ENCODE data around the gene FAM186B.

GRCh38 chr12:49624921-49625577, 19.6 kb upstream of the FAM186B start:
- TF ChIP-seq POLR2A (IDR thresholded peaks at IDR 0.05), result no peak
- no peak for TF ChIP-seq CTCF (IDR thresholded peaks at IDR 0.05)

All from heart left ventricle (tissue), 13 donors.